ENCODE results near the gene ROBO4.

ROBO4 gene

GRCh38 chr11:124880958-124881357 is 16.7 kb downstream of the ROBO4 start:
- no peak for TF ChIP-seq ZFX (IDR thresholded peaks at IDR 0.05)
- no peak for TF ChIP-seq CTCF (conservative IDR thresholded peaks at IDR 0.05)

GRCh38 chr11:124880290-124880611 is 17.4 kb downstream of the ROBO4 start:
- TF ChIP-seq ZFX (IDR thresholded peaks at IDR 0.05), result no peak
- no peak for TF ChIP-seq CTCF (conservative IDR thresholded peaks at IDR 0.05)
- peak overlapping the region; percentile 9; the same call in 1 of the 2 replicates for H3K27ac ChIP-seq

More at GRCh38 chr11:124880958-124881357, 16.7 kb downstream of the ROBO4 start:
- H3K27ac ChIP-seq, result peak overlapping the region; percentile 9; the same call in 1 of the 2 replicates

GRCh38 chr11:124879493-124880289 is 18.0 kb downstream of the ROBO4 start:
- no peak for TF ChIP-seq CTCF (conservative IDR thresholded peaks at IDR 0.05)
- TF ChIP-seq ZFX (IDR thresholded peaks at IDR 0.05), result no peak
- peak overlapping the region; percentile 9; the same call in 1 of the 2 replicates for H3K27ac ChIP-seq

- TF ChIP-seq CTCF (conservative IDR thresholded peaks at IDR 0.05), result no peak
- TF ChIP-seq ZFX (IDR thresholded peaks at IDR 0.05), result no peak
- H3K27ac ChIP-seq, result no peak overlapping the region
Measured at GRCh38 chr11:124878759-124879492, 18.7 kb downstream of the ROBO4 start.

DNA sequence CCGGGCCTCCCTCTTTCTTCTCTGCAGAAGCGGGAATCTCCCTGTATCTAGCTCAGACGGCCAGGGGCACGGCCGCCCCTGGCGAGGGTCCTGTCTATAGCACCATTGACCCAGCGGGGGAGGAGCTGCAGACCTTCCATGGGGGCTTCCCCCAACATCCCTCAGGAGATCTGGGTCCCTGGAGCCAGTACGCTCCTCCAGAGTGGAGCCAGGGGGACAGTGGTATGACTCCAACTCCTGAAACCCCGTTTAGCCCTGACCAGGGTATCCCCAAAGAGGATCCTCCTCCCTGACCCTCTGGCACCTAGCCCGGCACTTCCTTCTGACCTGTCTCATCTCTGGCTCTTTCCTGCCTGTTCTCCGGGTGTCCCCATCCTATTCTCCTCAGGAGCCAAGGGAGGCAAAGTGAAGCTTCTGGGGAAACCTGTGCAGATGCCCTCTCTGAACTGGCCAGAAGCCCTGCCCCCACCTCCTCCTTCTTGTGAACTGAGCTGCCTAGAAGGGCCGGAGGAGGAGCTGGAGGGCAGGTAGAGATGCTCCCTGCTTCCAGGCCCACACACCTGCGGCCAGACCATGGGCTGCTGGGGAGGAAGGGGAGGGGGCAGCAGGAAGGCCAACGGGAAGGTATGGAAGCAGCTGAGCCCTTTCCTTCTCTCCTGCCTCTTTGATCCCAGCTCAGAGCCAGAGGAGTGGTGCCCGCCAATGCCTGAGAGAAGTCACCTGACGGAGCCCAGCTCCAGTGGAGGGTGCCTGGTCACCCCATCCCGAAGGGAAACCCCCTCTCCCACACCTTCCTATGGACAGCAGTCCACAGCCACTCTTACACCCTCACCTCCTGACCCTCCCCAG is 19.5 kb downstream of the ROBO4 start:
- no peak overlapping the region for H3K27ac ChIP-seq

DNA sequence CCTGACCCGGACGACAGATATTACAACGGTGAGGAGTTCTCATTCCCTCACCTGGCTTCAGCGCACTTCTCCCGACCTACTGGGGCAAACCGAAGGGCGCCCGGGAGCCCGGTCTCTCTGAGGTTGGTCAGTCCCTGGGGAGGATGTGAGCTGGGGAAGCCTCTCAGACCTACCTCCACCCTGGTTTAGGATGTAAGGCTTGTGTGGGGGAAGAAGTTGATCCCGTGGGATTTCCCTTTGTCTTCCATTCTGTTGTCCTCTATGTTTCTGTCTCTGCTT is 20.1 kb downstream of the ROBO4 start:
- TF ChIP-seq ZFX (IDR thresholded peaks at IDR 0.05), result no peak
- no peak for TF ChIP-seq CTCF (conservative IDR thresholded peaks at IDR 0.05)
- H3K27ac ChIP-seq, result no peak overlapping the region

More for the DNA sequence above, 19.5 kb downstream of the ROBO4 start:
- TF ChIP-seq CTCF (conservative IDR thresholded peaks at IDR 0.05) (no peak), ZFX (IDR thresholded peaks at IDR 0.05) (no peak)

All from C4-2B (cell line).